ENCODE results near the gene KLHL12.
A peak's percentile ranks its signal among the peaks of the same experiment; 100 is the strongest.
"Not testable (repeated sequence)": the region's sequence is repeated elsewhere in the genome, so short reads cannot be mapped to it uniquely, and the experiment has no call there.

The KLHL12 gene

GRCh38 chr1:202934755-202935154 is 7.7 kb upstream of the KLHL12 start:
- H3K9me3 Mint-ChIP-seq = no peaks in the 10 kb centered on the region
- no peaks in the 10 kb centered on the region for H3K4me1 Mint-ChIP-seq (ENCODE audit: low read depth)
- peaks cover 30% of the 10 kb centered on the region for H3K27me3 Mint-ChIP-seq (ENCODE audit: low read depth)
- H3K4me3 Mint-ChIP-seq = no peak overlapping the region
- no peak overlapping the region for H3K27ac Mint-ChIP-seq
- H3K36me3 Mint-ChIP-seq (ENCODE audit: low read depth) = peaks cover 7% of the 10 kb centered on the region

GRCh38 chr1:202932476-202932875 is 5.4 kb upstream of the KLHL12 start:
- no peaks in the 10 kb centered on the region for H3K9me3 Mint-ChIP-seq
- no peak overlapping the region for H3K4me3 Mint-ChIP-seq
- no peaks in the 10 kb centered on the region for H3K4me1 Mint-ChIP-seq (ENCODE audit: low read depth)
- no peaks in the 10 kb centered on the region for H3K36me3 Mint-ChIP-seq (ENCODE audit: low read depth)
- H3K27me3 Mint-ChIP-seq (ENCODE audit: low read depth) = peaks cover 30% of the 10 kb centered on the region
- H3K27ac Mint-ChIP-seq = no peak overlapping the region

GRCh38 chr1:202923533-202923932 is 3.5 kb downstream of the KLHL12 start:
- Mint-ChIP-seq H3K4me3 (no peak overlapping the region), H3K4me1 (ENCODE audit: low read depth) (peaks cover 25% of the 10 kb centered on the region), H3K9me3 (no peaks in the 10 kb centered on the region), H3K27ac (no peak overlapping the region), H3K36me3 (ENCODE audit: low read depth) (peaks cover 18% of the 10 kb centered on the region), H3K27me3 (ENCODE audit: low read depth) (no peaks in the 10 kb centered on the region)

- Mint-ChIP-seq H3K27ac (no peak overlapping the region), H3K36me3 (ENCODE audit: low read depth) (peaks cover 26% of the 10 kb centered on the region), H3K4me3 (no peak overlapping the region), H3K9me3 (no peaks in the 10 kb centered on the region), H3K27me3 (ENCODE audit: low read depth) (no peaks in the 10 kb centered on the region), H3K4me1 (ENCODE audit: low read depth) (peaks cover 12% of the 10 kb centered on the region)
Measured at GRCh38 chr1:202919615-202920014, 7.4 kb downstream of the KLHL12 start.

GRCh38 chr1:202915146-202915545 is 11.9 kb downstream of the KLHL12 start:
- Mint-ChIP-seq H3K4me1 (ENCODE audit: low read depth) (peaks cover 9% of the 10 kb centered on the region), H3K27me3 (ENCODE audit: low read depth) (no peaks in the 10 kb centered on the region)

GRCh38 chr1:202912476-202912875 is 14.6 kb downstream of the KLHL12 start:
- H3K27me3 Mint-ChIP-seq (ENCODE audit: low read depth); H3K27ac Mint-ChIP-seq; H3K9me3 Mint-ChIP-seq; H3K4me3 Mint-ChIP-seq; H3K4me1 Mint-ChIP-seq (ENCODE audit: low read depth): not testable (repeated sequence)
- peaks cover 38% of the 10 kb centered on the region for H3K36me3 Mint-ChIP-seq (ENCODE audit: low read depth)

More at GRCh38 chr1:202915146-202915545, 11.9 kb downstream of the KLHL12 start:
- no peak overlapping the region for H3K27ac Mint-ChIP-seq
- peaks cover 51% of the 10 kb centered on the region for H3K36me3 Mint-ChIP-seq (ENCODE audit: low read depth)
- H3K9me3 Mint-ChIP-seq = no peaks in the 10 kb centered on the region
- H3K4me3 Mint-ChIP-seq = no peak overlapping the region

GRCh38 chr1:202909494-202909893 is 17.5 kb downstream of the KLHL12 start:
- Mint-ChIP-seq H3K9me3 (no peaks in the 10 kb centered on the region), H3K4me3 (no peak overlapping the region), H3K36me3 (ENCODE audit: low read depth) (peaks cover 33% of the 10 kb centered on the region), H3K27me3 (ENCODE audit: low read depth) (no peaks in the 10 kb centered on the region), H3K4me1 (ENCODE audit: low read depth) (peaks cover 9% of the 10 kb centered on the region), H3K27ac (no peak overlapping the region)

- no peaks in the 10 kb centered on the region for H3K27me3 Mint-ChIP-seq (ENCODE audit: low read depth)
- no peaks in the 10 kb centered on the region for H3K9me3 Mint-ChIP-seq
- no peak overlapping the region for H3K4me3 Mint-ChIP-seq
- peaks cover 9% of the 10 kb centered on the region for H3K4me1 Mint-ChIP-seq (ENCODE audit: low read depth)
- H3K27ac Mint-ChIP-seq = no peak overlapping the region
- peaks cover 34% of the 10 kb centered on the region for H3K36me3 Mint-ChIP-seq (ENCODE audit: low read depth)
Measured at GRCh38 chr1:202908998-202909397, 18.0 kb downstream of the KLHL12 start.

- Mint-ChIP-seq H3K9me3 (no peaks in the 10 kb centered on the region), H3K4me1 (ENCODE audit: low read depth) (no peaks in the 10 kb centered on the region), H3K27me3 (ENCODE audit: low read depth) (no peaks in the 10 kb centered on the region), H3K27ac (no peak overlapping the region), H3K36me3 (ENCODE audit: low read depth) (peaks cover 8% of the 10 kb centered on the region), H3K4me3 (no peak overlapping the region)
Measured at GRCh38 chr1:202905331-202905730, 21.7 kb downstream of the KLHL12 start.

- not testable (repeated sequence) for H3K36me3 Mint-ChIP-seq (ENCODE audit: low read depth); H3K27ac Mint-ChIP-seq; H3K27me3 Mint-ChIP-seq (ENCODE audit: low read depth); H3K4me3 Mint-ChIP-seq; H3K9me3 Mint-ChIP-seq; H3K4me1 Mint-ChIP-seq (ENCODE audit: low read depth)
Measured at GRCh38 chr1:202903808-202904207, 23.2 kb downstream of the KLHL12 start.

GRCh38 chr1:202901555-202901954 is 25.5 kb downstream of the KLHL12 start:
- no peaks in the 10 kb centered on the region for H3K27me3 Mint-ChIP-seq (ENCODE audit: low read depth)
- no peaks in the 10 kb centered on the region for H3K9me3 Mint-ChIP-seq
- H3K27ac Mint-ChIP-seq = no peak overlapping the region
- no peaks in the 10 kb centered on the region for H3K4me1 Mint-ChIP-seq (ENCODE audit: low read depth)
- no peak overlapping the region for H3K4me3 Mint-ChIP-seq
- peaks cover 17% of the 10 kb centered on the region for H3K36me3 Mint-ChIP-seq (ENCODE audit: low read depth)

GRCh38 chr1:202892501-202892900 is 34.5 kb downstream of the KLHL12 start:
- Mint-ChIP-seq H3K9me3 (no peaks in the 10 kb centered on the region), H3K27me3 (ENCODE audit: low read depth) (no peaks in the 10 kb centered on the region), H3K36me3 (ENCODE audit: low read depth) (peaks cover 37% of the 10 kb centered on the region), H3K4me1 (ENCODE audit: low read depth) (peaks cover 16% of the 10 kb centered on the region), H3K27ac (no peak overlapping the region), H3K4me3 (no peak overlapping the region)

- Mint-ChIP-seq H3K27me3 (ENCODE audit: low read depth) (no peaks in the 10 kb centered on the region), H3K36me3 (ENCODE audit: low read depth) (peaks cover 34% of the 10 kb centered on the region), H3K27ac (no peak overlapping the region), H3K4me1 (ENCODE audit: low read depth) (peaks cover 18% of the 10 kb centered on the region), H3K4me3 (no peak overlapping the region), H3K9me3 (no peaks in the 10 kb centered on the region)
Measured at GRCh38 chr1:202890392-202890791, 36.6 kb downstream of the KLHL12 start.

GRCh38 chr1:202888531-202889360 is 38.3 kb downstream of the KLHL12 start, which contains the start of gene RABIF:
TSS of gene RABIF (minus strand) at chr1:202889149. CDS start at chr1:202889098, 51 bp downstream.
- peaks cover 22% of the 10 kb centered on the region for H3K4me1 Mint-ChIP-seq (ENCODE audit: low read depth)
- peak within 1 kb of the TSS; percentile 98 for H3K4me3 Mint-ChIP-seq
- H3K27ac Mint-ChIP-seq = peak within 1 kb of the TSS; percentile 100
- no peaks in the 10 kb centered on the region for H3K27me3 Mint-ChIP-seq (ENCODE audit: low read depth)
- peaks cover 23% of the 10 kb centered on the region for H3K36me3 Mint-ChIP-seq (ENCODE audit: low read depth)
- no peaks in the 10 kb centered on the region for H3K9me3 Mint-ChIP-seq

- Mint-ChIP-seq H3K9me3 (no peaks in the 10 kb centered on the region), H3K27ac (peak overlapping the region; percentile 91), H3K4me1 (ENCODE audit: low read depth) (peaks cover 22% of the 10 kb centered on the region), H3K27me3 (ENCODE audit: low read depth) (no peaks in the 10 kb centered on the region), H3K36me3 (ENCODE audit: low read depth) (peaks cover 18% of the 10 kb centered on the region), H3K4me3 (peak overlapping the region; percentile 98)
Measured at GRCh38 chr1:202888221-202888530, 38.9 kb downstream of the KLHL12 start.

Data from T-helper 1 cell treated with Interleukin-12 subunit alpha and Interleukin-12 subunit beta and Interleukin-4 antibody, amounts not matched to agents 30 μg/mL and 1 μg/mL, for 36 hours (primary cell).